Endothelial cell (in vitro differentiated cells): ENCODE results near the gene EDN2. TPM values are rescaled to one million over a fixed set of nuclear protein-coding genes. Genes with fewer than 3 reads are reported as not detected.

ENCODE experiments used
- DNase-seq: peaks from one replicate; pipeline ENCODE4 v3.0.0; 2021; ENCODE audit warnings: low spot score
- H3K27ac Mint-ChIP-seq: one replicate; pipeline ENCODE4 v1.8.0; 2021; ENCODE audit warnings: mixed read lengths, inconsistent platforms; ENCODE audit not compliant: unreplicated experiment
- H3K27me3 Mint-ChIP-seq: one replicate; pipeline ENCODE4 v1.8.0; 2021; ENCODE audit warnings: mild to moderate bottlenecking, moderate library complexity, mixed read lengths, inconsistent platforms; ENCODE audit not compliant: unreplicated experiment
- H3K36me3 Mint-ChIP-seq: one replicate; pipeline ENCODE4 v1.8.0; 2021; ENCODE audit warnings: mild to moderate bottlenecking, low read depth, mixed read lengths, inconsistent platforms; ENCODE audit not compliant: unreplicated experiment
- H3K4me1 Mint-ChIP-seq: one replicate; pipeline ENCODE4 v1.8.0; 2021; ENCODE audit warnings: mild to moderate bottlenecking, mixed read lengths, inconsistent platforms; ENCODE audit not compliant: unreplicated experiment
- H3K4me3 Mint-ChIP-seq: one replicate; pipeline ENCODE4 v1.8.0; 2021; ENCODE audit warnings: mild to moderate bottlenecking, mixed read lengths, inconsistent platforms; ENCODE audit not compliant: unreplicated experiment
- H3K9me3 Mint-ChIP-seq: one replicate; pipeline ENCODE4 v1.8.0; 2021; ENCODE audit warnings: mixed read lengths, inconsistent platforms; ENCODE audit not compliant: unreplicated experiment
- total RNA-seq: library from RNA; stranded (reverse); fragmentation: NEBNext Ultra II Directional; extraction: Animal tissue kit (Norgen Biotek cat#: 25700); gene quantifications from one replicate; pipeline ENCODE4 v1.2.1, GENCODE V29; 2021; ENCODE audit not compliant: unreplicated experiment
- TF ChIP-seq, protein P1 (sequence below): fragments of 200-600 bp; sonication (generic); IDR thresholded peaks from one replicate; pipeline ENCODE4 v1.5.0; 2021; ENCODE audit warnings: antibody characterized with exemption; ENCODE audit not compliant: unreplicated experiment

The EDN2 gene
- total RNA-seq, 1 donor from 2014 or later, result 0.21 TPM

- TF ChIP-seq, protein P1, sequence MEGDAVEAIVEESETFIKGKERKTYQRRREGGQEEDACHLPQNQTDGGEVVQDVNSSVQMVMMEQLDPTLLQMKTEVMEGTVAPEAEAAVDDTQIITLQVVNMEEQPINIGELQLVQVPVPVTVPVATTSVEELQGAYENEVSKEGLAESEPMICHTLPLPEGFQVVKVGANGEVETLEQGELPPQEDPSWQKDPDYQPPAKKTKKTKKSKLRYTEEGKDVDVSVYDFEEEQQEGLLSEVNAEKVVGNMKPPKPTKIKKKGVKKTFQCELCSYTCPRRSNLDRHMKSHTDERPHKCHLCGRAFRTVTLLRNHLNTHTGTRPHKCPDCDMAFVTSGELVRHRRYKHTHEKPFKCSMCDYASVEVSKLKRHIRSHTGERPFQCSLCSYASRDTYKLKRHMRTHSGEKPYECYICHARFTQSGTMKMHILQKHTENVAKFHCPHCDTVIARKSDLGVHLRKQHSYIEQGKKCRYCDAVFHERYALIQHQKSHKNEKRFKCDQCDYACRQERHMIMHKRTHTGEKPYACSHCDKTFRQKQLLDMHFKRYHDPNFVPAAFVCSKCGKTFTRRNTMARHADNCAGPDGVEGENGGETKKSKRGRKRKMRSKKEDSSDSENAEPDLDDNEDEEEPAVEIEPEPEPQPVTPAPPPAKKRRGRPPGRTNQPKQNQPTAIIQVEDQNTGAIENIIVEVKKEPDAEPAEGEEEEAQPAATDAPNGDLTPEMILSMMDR, result no peak
- H3K27me3 Mint-ChIP-seq, result peaks cover 21% of the 10 kb centered on the region
- peaks cover 7% of the 10 kb centered on the region for H3K36me3 Mint-ChIP-seq
- peaks cover 30% of the 10 kb centered on the region for H3K4me1 Mint-ChIP-seq
- H3K27ac Mint-ChIP-seq, result no peak overlapping the region
- H3K4me3 Mint-ChIP-seq, result no peak overlapping the region
- H3K9me3 Mint-ChIP-seq, result no peaks in the 10 kb centered on the region
- no peak for DNase-seq
Measured at GRCh38 chr1:41487126-41488039, 2.9 kb upstream of the EDN2 start.

DNA sequence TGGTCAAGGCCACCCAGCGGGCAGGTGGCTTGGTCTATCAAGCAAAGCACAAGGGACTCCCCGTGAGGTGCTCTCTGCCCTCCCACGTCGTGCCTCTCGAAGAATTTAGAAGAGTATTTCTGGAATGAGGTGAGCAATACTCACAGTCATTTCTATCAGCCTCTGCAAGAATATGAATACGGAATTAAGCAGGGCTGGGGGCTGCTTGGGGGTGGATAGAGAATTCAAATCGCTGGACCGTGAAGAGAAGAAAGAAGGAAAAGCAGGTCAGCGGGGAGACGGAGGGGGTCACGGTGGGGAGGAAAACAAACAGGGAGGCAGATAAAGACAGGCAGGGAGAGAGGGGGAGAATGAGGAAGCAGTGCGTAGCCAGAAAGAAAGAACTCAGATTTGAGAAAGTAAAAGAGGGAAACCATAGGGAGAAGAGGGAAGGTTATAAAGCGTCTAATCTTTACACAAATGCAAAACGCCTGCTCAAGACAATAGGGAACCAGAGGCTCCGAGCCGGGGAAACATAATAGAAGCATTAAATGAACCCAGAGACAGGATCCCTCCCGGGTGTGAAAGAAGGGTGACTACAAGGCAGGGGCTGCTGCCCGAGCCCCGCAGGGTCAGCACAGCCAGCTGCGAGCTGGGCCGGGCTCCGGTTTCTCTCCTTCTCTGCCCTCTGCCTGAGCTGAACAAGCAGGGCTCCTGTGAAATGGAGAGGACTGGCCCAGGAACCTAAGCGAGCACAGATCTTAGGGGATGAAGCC, 2.1 kb upstream of the EDN2 start:
- peaks cover 6% of the 10 kb centered on the region for H3K36me3 Mint-ChIP-seq

DNA sequence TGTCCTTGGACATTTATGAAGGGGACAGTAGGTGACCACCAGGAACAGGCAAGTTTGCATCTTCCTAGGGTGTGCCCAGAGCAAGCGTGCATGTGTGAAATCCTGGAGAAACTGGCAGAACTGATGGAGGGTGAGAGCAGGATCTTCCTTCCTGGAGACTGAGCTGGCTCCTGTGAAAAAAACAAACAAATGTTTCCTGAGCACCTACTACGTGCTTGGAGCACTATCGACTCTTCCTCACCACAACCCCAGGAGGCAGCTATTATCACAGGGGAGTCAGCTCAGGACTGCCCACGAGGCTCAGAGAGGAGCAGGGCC, 1.5 kb upstream of the EDN2 start:
- Mint-ChIP-seq H3K27ac (peak overlapping the region; percentile 94), H3K4me1 (peaks cover 30% of the 10 kb centered on the region), H3K36me3 (peaks cover 6% of the 10 kb centered on the region), H3K27me3 (peaks cover 21% of the 10 kb centered on the region), H3K4me3 (no peak overlapping the region), H3K9me3 (no peaks in the 10 kb centered on the region)
- TF ChIP-seq, protein P1, result no peak
- no peak for DNase-seq

More for the DNA sequence above, 2.1 kb upstream of the EDN2 start:
- peak overlapping the region; percentile 78 for H3K4me3 Mint-ChIP-seq
- H3K27me3 Mint-ChIP-seq, result peaks cover 21% of the 10 kb centered on the region
- TF ChIP-seq, protein P1, result no peak
- DNase-seq, result no peak
- no peaks in the 10 kb centered on the region for H3K9me3 Mint-ChIP-seq
- H3K4me1 Mint-ChIP-seq, result peaks cover 30% of the 10 kb centered on the region
- peak overlapping the region; percentile 94 for H3K27ac Mint-ChIP-seq

GRCh38 chr1:41485605-41486004, 1.1 kb upstream of the EDN2 start:
- no peak for DNase-seq
- Mint-ChIP-seq H3K9me3 (no peaks in the 10 kb centered on the region), H3K27me3 (peaks cover 21% of the 10 kb centered on the region), H3K36me3 (peaks cover 6% of the 10 kb centered on the region), H3K4me1 (peaks cover 30% of the 10 kb centered on the region), H3K4me3 (no peak overlapping the region), H3K27ac (peak overlapping the region; percentile 94)
- TF ChIP-seq, protein P1, result no peak
